Uterus (tissue), 2 donors: ENCODE measurements around the gene UCK2.

ENCODE experiments used
- POLR2A ChIP-seq, 2 donors: fragments of 450-650 bp; IDR thresholded peaks; one replicate each; pipeline ENCODE4 v1.6.1; 2016; ENCODE audit warnings: antibody characterized with exemption in 2 of 2, mild to moderate bottlenecking in 1 of 2, moderate library complexity in 1 of 2
- TF ChIP-seq, protein P1 (sequence below), 4 experiments: fragments of 200-600 bp in 2 of 4; fragments of 450-650 bp in 2 of 4; sonication (generic) in 2 of 4; IDR thresholded peaks; one replicate each; pipeline ENCODE4 v1.5.1; 2016 to 2019; ENCODE audit warnings: antibody characterized with exemption in 4 of 4, mild to moderate bottlenecking in 2 of 4, moderate library complexity in 1 of 4

DNA sequence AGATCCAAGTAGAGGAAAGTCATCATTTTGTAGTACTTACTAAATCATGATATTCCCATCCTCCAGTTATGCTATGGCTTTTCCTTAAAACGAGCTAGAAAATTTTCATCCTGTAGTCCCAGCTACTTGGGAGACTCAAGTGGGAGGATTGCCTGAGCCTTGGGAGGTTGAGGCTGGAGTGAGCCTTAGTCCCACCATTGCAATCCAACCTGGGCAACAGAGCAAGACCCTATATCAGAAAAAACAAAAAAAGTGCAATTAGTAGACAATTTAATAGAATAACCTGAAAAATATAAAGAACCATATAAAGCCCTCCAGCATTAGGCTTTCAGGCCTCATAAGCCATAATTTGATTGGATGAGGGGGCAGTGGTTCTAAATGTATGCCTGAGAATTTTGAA is 6.8 kb downstream of the UCK2 start:
- TF ChIP-seq, protein P1, sequence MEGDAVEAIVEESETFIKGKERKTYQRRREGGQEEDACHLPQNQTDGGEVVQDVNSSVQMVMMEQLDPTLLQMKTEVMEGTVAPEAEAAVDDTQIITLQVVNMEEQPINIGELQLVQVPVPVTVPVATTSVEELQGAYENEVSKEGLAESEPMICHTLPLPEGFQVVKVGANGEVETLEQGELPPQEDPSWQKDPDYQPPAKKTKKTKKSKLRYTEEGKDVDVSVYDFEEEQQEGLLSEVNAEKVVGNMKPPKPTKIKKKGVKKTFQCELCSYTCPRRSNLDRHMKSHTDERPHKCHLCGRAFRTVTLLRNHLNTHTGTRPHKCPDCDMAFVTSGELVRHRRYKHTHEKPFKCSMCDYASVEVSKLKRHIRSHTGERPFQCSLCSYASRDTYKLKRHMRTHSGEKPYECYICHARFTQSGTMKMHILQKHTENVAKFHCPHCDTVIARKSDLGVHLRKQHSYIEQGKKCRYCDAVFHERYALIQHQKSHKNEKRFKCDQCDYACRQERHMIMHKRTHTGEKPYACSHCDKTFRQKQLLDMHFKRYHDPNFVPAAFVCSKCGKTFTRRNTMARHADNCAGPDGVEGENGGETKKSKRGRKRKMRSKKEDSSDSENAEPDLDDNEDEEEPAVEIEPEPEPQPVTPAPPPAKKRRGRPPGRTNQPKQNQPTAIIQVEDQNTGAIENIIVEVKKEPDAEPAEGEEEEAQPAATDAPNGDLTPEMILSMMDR (IDR thresholded peaks at IDR 0.05): no peak
- TF ChIP-seq POLR2A (IDR thresholded peaks at IDR 0.05): no peak
